GM19193 (cell line): ENCODE measurements around the gene SAMM50.

Experiments used
- POLR2A ChIP-seq: IDR thresholded peaks from 4 replicates; pipeline ENCODE4 v1.6.1; 2011; ENCODE audit not compliant: insufficient read depth, insufficient read length; ENCODE audit errors: extremely low read depth

SAMM50 gene

GRCh38 chr22:43983808-43984207, 28.6 kb downstream of the SAMM50 start:
- TF ChIP-seq POLR2A, result no peak

- TF ChIP-seq POLR2A, result no peak
Measured at GRCh38 chr22:43985532-43985931, 30.3 kb downstream of the SAMM50 start.

GRCh38 chr22:43988116-43988820, 33.0 kb downstream of the SAMM50 start:
- no peak for TF ChIP-seq POLR2A

- no peak for TF ChIP-seq POLR2A
Measured at GRCh38 chr22:43988960-43989359, 33.7 kb downstream of the SAMM50 start.

GRCh38 chr22:43990044-43990443, 34.8 kb downstream of the SAMM50 start:
- TF ChIP-seq POLR2A, result no peak

GRCh38 chr22:43991316-43992020, 36.2 kb downstream of the SAMM50 start:
- no peak for TF ChIP-seq POLR2A

- no peak for TF ChIP-seq POLR2A
Measured at GRCh38 chr22:43992331-43992821, 37.1 kb downstream of the SAMM50 start.

GRCh38 chr22:43993072-43993760, 38.0 kb downstream of the SAMM50 start:
- TF ChIP-seq POLR2A, result no peak

GRCh38 chr22:43994006-43994405, 38.8 kb downstream of the SAMM50 start:
- no peak for TF ChIP-seq POLR2A

- TF ChIP-seq POLR2A, result no peak
Measured at GRCh38 chr22:43994416-43994815, 39.2 kb downstream of the SAMM50 start.

- no peak for TF ChIP-seq POLR2A
Measured at GRCh38 chr22:43995057-43995685, 39.9 kb downstream of the SAMM50 start.

GRCh38 chr22:43995798-43996169, 40.5 kb downstream of the SAMM50 start:
- TF ChIP-seq POLR2A, result no peak

- TF ChIP-seq POLR2A, result peak; percentile 58
Measured at GRCh38 chr22:43996170-43996980, 41.1 kb downstream of the SAMM50 start.

- no peak for TF ChIP-seq POLR2A
Measured at GRCh38 chr22:43996981-43997265, 41.7 kb downstream of the SAMM50 start.
